ENCODE data around the gene TBC1D19.

The TBC1D19 gene

DNA sequence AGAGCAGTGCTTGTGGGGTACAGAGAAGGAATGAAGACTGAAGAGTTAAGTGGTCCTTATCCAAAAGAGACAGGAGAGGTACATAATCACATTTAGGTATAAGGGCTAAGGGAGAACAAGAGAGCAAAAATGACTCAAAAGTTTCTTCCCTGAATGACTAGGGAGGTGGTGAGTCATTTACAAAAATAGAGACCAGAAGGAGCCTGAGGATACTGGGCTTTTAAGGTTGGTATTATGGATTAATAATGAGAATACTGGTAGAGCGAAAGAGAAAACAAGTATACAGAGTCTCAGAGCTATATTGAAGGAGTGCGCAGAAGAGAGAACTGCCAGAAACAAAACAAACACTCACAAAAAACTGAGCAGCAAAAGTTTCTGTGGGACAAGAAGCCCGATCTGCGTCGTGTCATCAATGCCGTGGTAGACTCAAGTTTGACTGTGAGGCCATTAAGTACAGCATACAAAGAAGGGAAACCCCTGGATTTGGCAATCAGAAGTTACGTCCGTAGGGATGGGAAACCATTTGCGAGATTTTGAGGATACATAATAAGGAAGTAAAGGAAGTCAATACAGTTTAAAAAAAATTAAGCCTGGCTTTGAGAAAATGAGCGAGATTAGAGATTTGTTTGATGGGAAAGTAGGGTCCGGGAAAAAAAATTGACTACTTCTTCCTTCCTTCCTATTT is 147.6 kb downstream of the TBC1D19 start:
- TF ChIP-seq GABPA (IDR thresholded peaks at IDR 0.05; ENCODE audit: low read depth), result no peak
- no peak for TF ChIP-seq POLR2AphosphoS5 (IDR thresholded peaks at IDR 0.05; ENCODE audit: low read depth)
- no peak for TF ChIP-seq CTCF (IDR thresholded peaks at IDR 0.05; ENCODE audit: insufficient read depth, low read length)
- no peak for TF ChIP-seq SPI1 (IDR thresholded peaks at IDR 0.05; ENCODE audit: borderline replicate concordance, low read depth)
- TF ChIP-seq, protein P1, sequence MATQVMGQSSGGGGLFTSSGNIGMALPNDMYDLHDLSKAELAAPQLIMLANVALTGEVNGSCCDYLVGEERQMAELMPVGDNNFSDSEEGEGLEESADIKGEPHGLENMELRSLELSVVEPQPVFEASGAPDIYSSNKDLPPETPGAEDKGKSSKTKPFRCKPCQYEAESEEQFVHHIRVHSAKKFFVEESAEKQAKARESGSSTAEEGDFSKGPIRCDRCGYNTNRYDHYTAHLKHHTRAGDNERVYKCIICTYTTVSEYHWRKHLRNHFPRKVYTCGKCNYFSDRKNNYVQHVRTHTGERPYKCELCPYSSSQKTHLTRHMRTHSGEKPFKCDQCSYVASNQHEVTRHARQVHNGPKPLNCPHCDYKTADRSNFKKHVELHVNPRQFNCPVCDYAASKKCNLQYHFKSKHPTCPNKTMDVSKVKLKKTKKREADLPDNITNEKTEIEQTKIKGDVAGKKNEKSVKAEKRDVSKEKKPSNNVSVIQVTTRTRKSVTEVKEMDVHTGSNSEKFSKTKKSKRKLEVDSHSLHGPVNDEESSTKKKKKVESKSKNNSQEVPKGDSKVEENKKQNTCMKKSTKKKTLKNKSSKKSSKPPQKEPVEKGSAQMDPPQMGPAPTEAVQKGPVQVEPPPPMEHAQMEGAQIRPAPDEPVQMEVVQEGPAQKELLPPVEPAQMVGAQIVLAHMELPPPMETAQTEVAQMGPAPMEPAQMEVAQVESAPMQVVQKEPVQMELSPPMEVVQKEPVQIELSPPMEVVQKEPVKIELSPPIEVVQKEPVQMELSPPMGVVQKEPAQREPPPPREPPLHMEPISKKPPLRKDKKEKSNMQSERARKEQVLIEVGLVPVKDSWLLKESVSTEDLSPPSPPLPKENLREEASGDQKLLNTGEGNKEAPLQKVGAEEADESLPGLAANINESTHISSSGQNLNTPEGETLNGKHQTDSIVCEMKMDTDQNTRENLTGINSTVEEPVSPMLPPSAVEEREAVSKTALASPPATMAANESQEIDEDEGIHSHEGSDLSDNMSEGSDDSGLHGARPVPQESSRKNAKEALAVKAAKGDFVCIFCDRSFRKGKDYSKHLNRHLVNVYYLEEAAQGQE (IDR thresholded peaks at IDR 0.05; ENCODE audit: insufficient replicate concordance, low read depth), result no peak
- no peak overlapping the region for H3K27ac ChIP-seq (replicated peaks)
- H3K4me3 ChIP-seq (replicated peaks; ENCODE audit: insufficient read depth, low read length), result no peak overlapping the region
- DNase-seq (ENCODE audit: low read depth in 1 of 2, low spot score in 1 of 2), result no peak
- H3K27me3 ChIP-seq (ENCODE audit: insufficient read depth, poor library complexity, severe bottlenecking), result no peaks in the 10 kb centered on the region

DNA sequence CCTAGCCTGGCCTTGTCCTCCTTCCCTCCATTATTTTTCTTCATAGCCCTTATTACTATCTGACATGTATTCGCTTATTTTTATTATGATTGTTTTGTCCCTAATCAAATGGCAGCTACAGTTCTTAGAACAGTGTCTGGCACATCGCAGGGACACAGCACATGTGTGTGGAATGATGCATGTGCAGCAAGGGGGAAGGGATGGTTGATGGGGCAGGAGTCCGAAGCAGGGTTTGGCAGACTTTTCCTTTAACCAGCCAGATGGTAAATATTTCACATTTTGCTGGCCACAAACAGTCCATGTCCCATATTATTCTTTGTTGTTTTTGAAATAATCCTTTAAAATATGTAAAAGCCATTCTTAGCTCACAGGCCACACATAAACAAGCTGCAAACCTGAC is 148.5 kb downstream of the TBC1D19 start:
- no peak overlapping the region for H3K27ac ChIP-seq (replicated peaks)
- TF ChIP-seq CTCF (IDR thresholded peaks at IDR 0.05; ENCODE audit: insufficient read depth, low read length), result no peak
- no peak for TF ChIP-seq POLR2AphosphoS5 (IDR thresholded peaks at IDR 0.05; ENCODE audit: low read depth)
- TF ChIP-seq, protein P1 (IDR thresholded peaks at IDR 0.05; ENCODE audit: insufficient replicate concordance, low read depth), result no peak
- no peak for TF ChIP-seq SPI1 (IDR thresholded peaks at IDR 0.05; ENCODE audit: borderline replicate concordance, low read depth)
- TF ChIP-seq GABPA (IDR thresholded peaks at IDR 0.05; ENCODE audit: low read depth), result no peak
- DNase-seq (ENCODE audit: low read depth in 1 of 2, low spot score in 1 of 2), result no peak
- H3K27me3 ChIP-seq (ENCODE audit: insufficient read depth, poor library complexity, severe bottlenecking), result no peaks in the 10 kb centered on the region
- H3K4me3 ChIP-seq (replicated peaks; ENCODE audit: insufficient read depth, low read length), result no peak overlapping the region

- no peak overlapping the region for H3K4me3 ChIP-seq (replicated peaks; ENCODE audit: insufficient read depth, low read length)
- TF ChIP-seq CTCF (IDR thresholded peaks at IDR 0.05; ENCODE audit: insufficient read depth, low read length), result no peak
- no peak for TF ChIP-seq GABPA (IDR thresholded peaks at IDR 0.05; ENCODE audit: low read depth)
- no peak for TF ChIP-seq SPI1 (IDR thresholded peaks at IDR 0.05; ENCODE audit: borderline replicate concordance, low read depth)
- TF ChIP-seq, protein P1 (IDR thresholded peaks at IDR 0.05; ENCODE audit: insufficient replicate concordance, low read depth), result no peak
- TF ChIP-seq POLR2AphosphoS5 (IDR thresholded peaks at IDR 0.05; ENCODE audit: low read depth), result no peak
- DNase-seq (ENCODE audit: low read depth in 1 of 2, low spot score in 1 of 2), result no peak
These were observed 152.7 kb downstream of the TBC1D19 start for GRCh38 chr4:26736621-26737020.

More at GRCh38 chr4:26736621-26737020, 152.7 kb downstream of the TBC1D19 start:
- no peaks in the 10 kb centered on the region for H3K27me3 ChIP-seq (ENCODE audit: insufficient read depth, poor library complexity, severe bottlenecking)
- H3K27ac ChIP-seq (replicated peaks), result no peak overlapping the region
